H9 (cell line): ENCODE data around the gene HAT1. TPM values are rescaled to one million over a fixed set of nuclear protein-coding genes. Genes with fewer than 3 reads are reported as not detected.

Experiments used
- DNase-seq: peaks from one replicate; pipeline ENCODE4 v3.0.0-alpha.2; 2017
- H2AFZ ChIP-seq: one replicate; pipeline ENCODE4 v1.6.1; 2013; ENCODE audit warnings: mild to moderate bottlenecking, low read length, control low read depth, moderate library complexity
- H2AK5ac ChIP-seq: 2 replicates; pipeline ENCODE4 v1.6.1; 2013; ENCODE audit warnings: low read length, control low read depth, mixed read lengths; ENCODE audit not compliant: insufficient read length
- H2BK120ac ChIP-seq: one replicate; pipeline ENCODE4 v1.6.1; 2013; ENCODE audit warnings: low read depth, mild to moderate bottlenecking, low read length, control low read depth, inconsistent platforms; ENCODE audit not compliant: poor library complexity, severe bottlenecking
- H2BK12ac ChIP-seq: 2 replicates; pipeline ENCODE4 v1.6.1; 2013; ENCODE audit warnings: low read length, control low read depth, mixed read lengths, low read depth; ENCODE audit not compliant: insufficient read length
- H2BK15ac ChIP-seq: 2 replicates; pipeline ENCODE4 v1.6.1; 2013; ENCODE audit warnings: low read depth, low read length, control low read depth
- H2BK20ac ChIP-seq: one replicate; pipeline ENCODE4 v1.6.1; 2013; ENCODE audit warnings: low read depth, mild to moderate bottlenecking, low read length, control low read depth, inconsistent platforms; ENCODE audit not compliant: poor library complexity, severe bottlenecking
- H2BK5ac ChIP-seq: 2 replicates; pipeline ENCODE4 v1.6.1; 2013; ENCODE audit warnings: low read length, control low read depth, mixed read lengths; ENCODE audit not compliant: insufficient read length
- H3K14ac ChIP-seq: 2 replicates; pipeline ENCODE4 v1.6.1; 2013; ENCODE audit warnings: low read length, control low read depth; ENCODE audit not compliant: insufficient read depth
- H3K18ac ChIP-seq: 2 replicates; pipeline ENCODE4 v1.6.1; 2013; ENCODE audit warnings: low read depth, mild to moderate bottlenecking, mixed read lengths, low read length, control low read depth; ENCODE audit not compliant: insufficient read length
- H3K23ac ChIP-seq: 2 replicates; pipeline ENCODE4 v1.6.1; 2013; ENCODE audit warnings: low read length, control low read depth, mixed read lengths, low read depth; ENCODE audit not compliant: insufficient read length
- H3K23me2 ChIP-seq: 2 replicates; pipeline ENCODE4 v1.6.1; 2013; ENCODE audit warnings: low read depth, mild to moderate bottlenecking, mixed read lengths, low read length, control low read depth; ENCODE audit not compliant: insufficient read length, poor library complexity, severe bottlenecking
- H3K27ac ChIP-seq: 2 replicates; pipeline ENCODE4 v1.5.1; 2013; ENCODE audit warnings: low read length, control low read depth, mixed read lengths, low read depth; ENCODE audit not compliant: insufficient read length
- H3K27me3 ChIP-seq: 2 replicates; pipeline ENCODE4 v1.6.1; 2013; ENCODE audit warnings: low read length, control low read depth, inconsistent platforms; ENCODE audit not compliant: insufficient read depth
- H3K4ac ChIP-seq: 2 replicates; pipeline ENCODE4 v1.6.1; 2013; ENCODE audit warnings: low read depth, mild to moderate bottlenecking, control low read depth, inconsistent platforms, low read length, moderate library complexity
- H3K4me1 ChIP-seq: 2 replicates; pipeline ENCODE4 v1.6.1; 2013; ENCODE audit warnings: low read length, control low read depth, inconsistent platforms; ENCODE audit not compliant: insufficient read depth
- H3K4me2 ChIP-seq: 2 replicates; pipeline ENCODE4 v1.6.1; 2013; ENCODE audit warnings: low read length, control low read depth, mixed read lengths; ENCODE audit not compliant: insufficient read length, insufficient read depth
- H3K56ac ChIP-seq: 2 replicates; pipeline ENCODE4 v1.6.1; 2013; ENCODE audit warnings: low read depth, mild to moderate bottlenecking, mixed read lengths, low read length, control low read depth; ENCODE audit not compliant: insufficient read length
- H3K79me1 ChIP-seq: 2 replicates; pipeline ENCODE4 v1.6.1; 2013; ENCODE audit warnings: low read depth, mild to moderate bottlenecking, moderate library complexity, low read length, control low read depth, inconsistent platforms; ENCODE audit not compliant: insufficient read depth, poor library complexity, severe bottlenecking
- H3K79me2 ChIP-seq: 2 replicates; pipeline ENCODE4 v1.6.1; 2013; ENCODE audit warnings: low read length, control low read depth, inconsistent platforms; ENCODE audit not compliant: insufficient read depth
- H3K9ac ChIP-seq: 2 replicates; pipeline ENCODE4 v1.6.1; 2013; ENCODE audit warnings: low read length, control low read depth, mixed read lengths; ENCODE audit not compliant: insufficient read length; ENCODE audit errors: extremely low read depth
- H3K9me3 ChIP-seq: one replicate; pipeline ENCODE4 v1.6.1; 2013; ENCODE audit warnings: low read depth, low read length, inconsistent platforms; ENCODE audit not compliant: control insufficient read depth
- H3T11ph ChIP-seq: one replicate; pipeline ENCODE4 v1.6.1; 2013; ENCODE audit warnings: mild to moderate bottlenecking, low read length, control low read depth, inconsistent platforms
- H4K20me1 ChIP-seq: one replicate; pipeline ENCODE4 v1.6.1; 2013; ENCODE audit not compliant: control insufficient read depth, insufficient read length, insufficient read depth
- H4K5ac ChIP-seq: 2 replicates; pipeline ENCODE4 v1.6.1; 2013; ENCODE audit warnings: low read depth, mild to moderate bottlenecking, mixed read lengths, low read length, control low read depth; ENCODE audit not compliant: insufficient read length
- H4K8ac ChIP-seq: replicated peaks from 2 replicates; pipeline ENCODE4 v1.6.1; 2013; ENCODE audit warnings: low read length, control low read depth, mixed read lengths, low read depth; ENCODE audit not compliant: insufficient read length
- H4K91ac ChIP-seq: 2 replicates; pipeline ENCODE4 v1.6.1; 2013; ENCODE audit warnings: low read depth, mild to moderate bottlenecking, moderate library complexity, mixed read lengths, low read length, control low read depth; ENCODE audit not compliant: insufficient read length
- H3K27ac Mint-ChIP-seq, 3 experiments: 2 replicates in 2 of 3; 3 replicates in 1 of 3; pipeline ENCODE4 v1.8.0; 2020 to 2021; ENCODE audit warnings: mixed read lengths in 3 of 3, mild to moderate bottlenecking in 1 of 3, moderate library complexity in 1 of 3
- H3K27me3 Mint-ChIP-seq: 2 replicates; pipeline ENCODE4 v1.8.0; 2021; ENCODE audit warnings: low read depth, mild to moderate bottlenecking, moderate library complexity, mixed read lengths
- H3K36me3 Mint-ChIP-seq, 3 experiments: 2 replicates in 2 of 3; 3 replicates in 1 of 3; pipeline ENCODE4 v1.8.0; 2020 to 2021; ENCODE audit warnings: low read depth in 3 of 3, mixed read lengths in 3 of 3; ENCODE audit not compliant: insufficient read depth in 1 of 3
- H3K4me1 Mint-ChIP-seq, 2 experiments: 2 replicates each; pipeline ENCODE4 v1.8.0; 2020; ENCODE audit warnings: mixed read lengths in 2 of 2
- H3K4me3 Mint-ChIP-seq, 2 experiments: 2 replicates in 1 of 2; 3 replicates in 1 of 2; pipeline ENCODE4 v1.8.0; 2020 to 2021; ENCODE audit warnings: mild to moderate bottlenecking in 2 of 2, mixed read lengths in 2 of 2, moderate library complexity in 1 of 2
- H3K9me3 Mint-ChIP-seq, 2 experiments: 2 replicates in 1 of 2; 3 replicates in 1 of 2; pipeline ENCODE4 v1.8.0; 2020; ENCODE audit warnings: mild to moderate bottlenecking in 2 of 2, mixed read lengths in 2 of 2, moderate library complexity in 1 of 2
- WGBS: extraction: QIAGEN DNeasy Blood & Tissue Kit; methylation state at CpG from one replicate; pipeline ENCODE4 v1.1.7; 2013; ENCODE audit warnings: missing lambda C conversion rate, low lambda C conversion rate, mixed read lengths; ENCODE audit not compliant: insufficient read length; ENCODE audit errors: extremely low coverage; 5-methylcytosine and 5-hydroxymethylcytosine counted together
- total RNA-seq: library from RNA; stranded (reverse); gene quantifications from 2 replicates; pipeline ENCODE4 v1.2.1, GENCODE V29; 2021
- TF ChIP-seq, protein P1 (sequence below): fragments of 200-600 bp; sonication (generic); conservative IDR thresholded peaks from 3 replicates; pipeline ENCODE4 v1.8.0; 2021; ENCODE audit warnings: antibody characterized with exemption, mild to moderate bottlenecking

The HAT1 gene
- total RNA-seq, 1 experiment from 2014 or later: 73.0 TPM

DNA sequence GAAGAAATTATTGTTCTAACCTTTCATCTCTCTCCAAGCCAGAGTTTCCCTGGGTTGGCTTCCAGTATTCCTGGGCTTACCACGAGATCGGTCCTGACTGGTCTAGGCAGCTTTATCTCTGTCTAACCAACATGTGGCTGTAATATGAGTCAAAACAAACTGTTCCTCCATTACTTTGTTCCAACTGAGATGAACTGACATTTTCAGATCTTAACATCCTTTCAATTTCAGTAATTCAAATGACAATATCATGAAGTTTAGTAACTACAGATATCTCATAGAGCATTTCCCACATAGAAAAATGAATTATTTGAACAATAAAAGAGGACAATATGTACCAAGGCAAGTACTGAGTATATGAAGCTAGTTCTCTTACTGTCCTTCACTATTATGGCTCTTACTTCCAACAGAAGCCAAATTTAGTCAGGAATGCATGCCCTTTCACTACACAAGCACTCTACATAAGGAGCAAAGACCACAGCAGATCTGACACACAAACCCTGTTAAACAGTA is 43.7 kb upstream of the HAT1 start:
- Histone ChIP-seq H3K9ac (no peak overlapping the region), H2BK20ac (no peak overlapping the region), H4K20me1 (no peaks in the 10 kb centered on the region), H3K9me3 (no peaks in the 10 kb centered on the region), H2BK5ac (no peak overlapping the region), H3K4me1 (no peaks in the 10 kb centered on the region), H3K79me1 (no peaks in the 10 kb centered on the region), H2AFZ (no peak overlapping the region), H2BK12ac (no peak overlapping the region), H3K23me2 (no peaks in the 10 kb centered on the region), H3K4me2 (no peak overlapping the region), H3K27me3 (no peaks in the 10 kb centered on the region), H2BK120ac (no peak overlapping the region), H2AK5ac (no peak overlapping the region), H4K8ac (no peak overlapping the region), H2BK15ac (no peak overlapping the region), H3K79me2 (no peaks in the 10 kb centered on the region), H3K14ac (no peak overlapping the region), H3K23ac (no peak overlapping the region), H3K27ac (no peak overlapping the region), H3K18ac (no peak overlapping the region), H4K5ac (no peak overlapping the region), H4K91ac (no peak overlapping the region), H3T11ph (no peak overlapping the region), H3K56ac (no peak overlapping the region), H3K4ac (no peak overlapping the region)
- no peaks in the 10 kb centered on the region for H3K27me3 Mint-ChIP-seq
- H3K4me3 Mint-ChIP-seq: no peak overlapping the region
- H3K4me1 Mint-ChIP-seq: no peaks in the 10 kb centered on the region
- no peaks in the 10 kb centered on the region for H3K9me3 Mint-ChIP-seq
- no CpG with 5 or more reads among the region's 2 CpGs for whole genome bisulfite sequencing
- no peak for DNase-seq
- no peak overlapping the region; a peak in 2 of 7 replicates for H3K27ac Mint-ChIP-seq
- H3K36me3 Mint-ChIP-seq: peaks cover 8 to 13% (median 12%) of the 10 kb centered on the region in 3 experiments
- TF ChIP-seq, protein P1, sequence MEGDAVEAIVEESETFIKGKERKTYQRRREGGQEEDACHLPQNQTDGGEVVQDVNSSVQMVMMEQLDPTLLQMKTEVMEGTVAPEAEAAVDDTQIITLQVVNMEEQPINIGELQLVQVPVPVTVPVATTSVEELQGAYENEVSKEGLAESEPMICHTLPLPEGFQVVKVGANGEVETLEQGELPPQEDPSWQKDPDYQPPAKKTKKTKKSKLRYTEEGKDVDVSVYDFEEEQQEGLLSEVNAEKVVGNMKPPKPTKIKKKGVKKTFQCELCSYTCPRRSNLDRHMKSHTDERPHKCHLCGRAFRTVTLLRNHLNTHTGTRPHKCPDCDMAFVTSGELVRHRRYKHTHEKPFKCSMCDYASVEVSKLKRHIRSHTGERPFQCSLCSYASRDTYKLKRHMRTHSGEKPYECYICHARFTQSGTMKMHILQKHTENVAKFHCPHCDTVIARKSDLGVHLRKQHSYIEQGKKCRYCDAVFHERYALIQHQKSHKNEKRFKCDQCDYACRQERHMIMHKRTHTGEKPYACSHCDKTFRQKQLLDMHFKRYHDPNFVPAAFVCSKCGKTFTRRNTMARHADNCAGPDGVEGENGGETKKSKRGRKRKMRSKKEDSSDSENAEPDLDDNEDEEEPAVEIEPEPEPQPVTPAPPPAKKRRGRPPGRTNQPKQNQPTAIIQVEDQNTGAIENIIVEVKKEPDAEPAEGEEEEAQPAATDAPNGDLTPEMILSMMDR: no peak
